ENCODE data around the gene CDK5R1.
A peak's percentile ranks its signal among the peaks of the same experiment; 100 is the strongest.

Gene CDK5R1

DNA sequence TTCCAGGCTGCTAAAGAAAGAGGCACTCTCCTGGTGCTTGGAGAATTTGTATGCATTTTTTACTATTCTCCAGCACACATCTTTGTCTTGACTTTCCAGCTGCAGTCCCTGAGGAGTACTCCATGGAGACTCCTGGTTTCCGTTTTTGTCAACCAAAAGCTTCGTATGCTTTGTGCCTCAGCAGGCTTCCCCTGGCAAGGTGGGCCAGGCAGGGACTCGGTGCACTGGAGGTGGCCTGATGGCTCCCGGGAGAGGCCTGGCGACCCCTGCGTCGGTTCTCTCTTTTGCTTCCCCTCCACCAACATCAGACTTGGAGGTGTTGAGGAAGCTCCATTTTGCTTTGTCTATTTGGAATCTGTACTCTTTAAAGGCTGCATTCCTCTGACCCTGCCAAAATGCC lies 23.7 kb downstream of the CDK5R1 start:
- H3K9ac ChIP-seq (ENCODE audit: low read length) = no peak overlapping the region

DNA sequence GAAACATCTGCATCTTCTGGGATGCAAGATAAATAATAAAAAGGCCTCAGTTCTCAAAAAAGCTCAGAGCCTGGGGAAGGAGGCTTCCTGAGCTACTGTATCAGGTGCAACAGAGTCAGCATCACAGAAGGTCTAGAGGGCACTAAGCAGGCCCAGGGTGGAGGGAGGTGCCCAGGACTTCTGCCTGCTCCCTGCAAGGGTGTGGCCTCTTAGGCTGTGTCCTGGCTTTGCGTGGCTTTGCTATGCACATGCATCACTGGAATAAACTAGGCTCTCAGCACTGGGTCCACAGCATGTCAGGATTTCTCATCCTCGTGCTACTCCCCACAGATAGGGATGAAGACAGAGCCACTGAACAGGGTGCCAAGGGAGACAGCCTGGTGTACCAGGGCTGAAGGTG lies 25.5 kb downstream of the CDK5R1 start:
- Histone ChIP-seq H3K4me1 (ENCODE audit: control insufficient read depth, low read depth, low read length) (peaks cover 34% of the 10 kb centered on the region), H3K36me3 (ENCODE audit: control insufficient read depth, low read depth, low read length) (no peaks in the 10 kb centered on the region), H3K9me3 (ENCODE audit: control insufficient read depth, low read depth, low read length) (no peaks in the 10 kb centered on the region), H3K27ac (ENCODE audit: low read length) (no peak overlapping the region), H3K9ac (ENCODE audit: low read length) (no peak overlapping the region), H3K27me3 (ENCODE audit: control insufficient read depth, insufficient read depth, low read length) (no peaks in the 10 kb centered on the region), H3K4me3 (ENCODE audit: low read length) (no peak overlapping the region)

More for the DNA sequence above, 23.7 kb downstream of the CDK5R1 start:
- Histone ChIP-seq H3K4me3 (ENCODE audit: low read length) (no peak overlapping the region), H3K27me3 (ENCODE audit: control insufficient read depth, insufficient read depth, low read length) (no peaks in the 10 kb centered on the region), H3K36me3 (ENCODE audit: control insufficient read depth, low read depth, low read length) (no peaks in the 10 kb centered on the region), H3K9me3 (ENCODE audit: control insufficient read depth, low read depth, low read length) (no peaks in the 10 kb centered on the region), H3K27ac (ENCODE audit: low read length) (no peak overlapping the region), H3K4me1 (ENCODE audit: control insufficient read depth, low read depth, low read length) (peaks cover 16% of the 10 kb centered on the region)

DNA sequence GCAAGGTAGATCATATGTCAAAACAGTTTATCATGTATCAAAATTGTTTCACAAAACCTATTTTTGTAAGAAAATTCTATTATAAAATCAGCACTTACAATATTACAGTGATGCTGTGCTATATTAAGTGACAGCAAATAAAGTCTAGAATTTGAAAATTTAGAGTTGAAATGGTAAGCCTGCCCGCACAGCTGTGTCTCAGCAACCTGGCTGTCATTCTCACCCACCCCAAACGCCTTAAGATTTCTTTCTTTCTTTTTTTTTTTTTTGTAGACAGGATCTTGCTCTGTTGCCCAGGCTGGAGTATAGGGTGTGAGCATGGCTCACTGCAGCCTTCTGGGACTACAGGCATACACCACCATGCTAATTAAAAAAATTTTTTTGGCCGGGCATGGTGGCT lies 26.8 kb downstream of the CDK5R1 start:
- Histone ChIP-seq H3K36me3 (ENCODE audit: control insufficient read depth, low read depth, low read length) (no peaks in the 10 kb centered on the region), H3K9me3 (ENCODE audit: control insufficient read depth, low read depth, low read length) (no peaks in the 10 kb centered on the region), H3K4me1 (ENCODE audit: control insufficient read depth, low read depth, low read length) (peaks cover 44% of the 10 kb centered on the region), H3K27me3 (ENCODE audit: control insufficient read depth, insufficient read depth, low read length) (peaks cover 7% of the 10 kb centered on the region), H3K27ac (ENCODE audit: low read length) (no peak overlapping the region), H3K4me3 (ENCODE audit: low read length) (no peak overlapping the region), H3K9ac (ENCODE audit: low read length) (no peak overlapping the region)

DNA sequence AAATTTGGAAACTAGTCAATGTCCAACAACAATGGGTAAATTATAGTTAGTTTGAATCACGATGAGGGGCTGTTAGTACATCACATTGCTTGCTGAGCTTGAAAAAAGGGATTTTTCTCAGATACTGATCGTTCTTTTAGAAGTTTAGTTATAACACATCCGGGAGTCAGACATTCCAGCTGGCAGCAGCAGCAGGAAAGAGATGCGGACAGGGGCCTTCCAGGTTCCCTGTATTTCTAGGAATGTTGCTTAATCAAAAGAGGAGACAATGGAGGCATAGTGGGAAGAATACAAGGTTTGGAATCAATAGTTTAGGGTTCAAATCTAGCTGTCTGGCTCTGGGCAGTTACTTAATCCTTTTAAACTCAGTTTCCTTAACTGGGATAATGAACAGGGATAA lies 27.8 kb downstream of the CDK5R1 start:
- H3K4me3 ChIP-seq (ENCODE audit: low read length) = no peak overlapping the region
- no peak overlapping the region for H3K9ac ChIP-seq (ENCODE audit: low read length)
- no peak overlapping the region for H3K27ac ChIP-seq (ENCODE audit: low read length)
- no peaks in the 10 kb centered on the region for H3K9me3 ChIP-seq (ENCODE audit: control insufficient read depth, low read depth, low read length)
- peaks cover 7% of the 10 kb centered on the region for H3K27me3 ChIP-seq (ENCODE audit: control insufficient read depth, insufficient read depth, low read length)
- H3K4me1 ChIP-seq (ENCODE audit: control insufficient read depth, low read depth, low read length) = peaks cover 49% of the 10 kb centered on the region
- H3K36me3 ChIP-seq (ENCODE audit: control insufficient read depth, low read depth, low read length) = no peaks in the 10 kb centered on the region

DNA sequence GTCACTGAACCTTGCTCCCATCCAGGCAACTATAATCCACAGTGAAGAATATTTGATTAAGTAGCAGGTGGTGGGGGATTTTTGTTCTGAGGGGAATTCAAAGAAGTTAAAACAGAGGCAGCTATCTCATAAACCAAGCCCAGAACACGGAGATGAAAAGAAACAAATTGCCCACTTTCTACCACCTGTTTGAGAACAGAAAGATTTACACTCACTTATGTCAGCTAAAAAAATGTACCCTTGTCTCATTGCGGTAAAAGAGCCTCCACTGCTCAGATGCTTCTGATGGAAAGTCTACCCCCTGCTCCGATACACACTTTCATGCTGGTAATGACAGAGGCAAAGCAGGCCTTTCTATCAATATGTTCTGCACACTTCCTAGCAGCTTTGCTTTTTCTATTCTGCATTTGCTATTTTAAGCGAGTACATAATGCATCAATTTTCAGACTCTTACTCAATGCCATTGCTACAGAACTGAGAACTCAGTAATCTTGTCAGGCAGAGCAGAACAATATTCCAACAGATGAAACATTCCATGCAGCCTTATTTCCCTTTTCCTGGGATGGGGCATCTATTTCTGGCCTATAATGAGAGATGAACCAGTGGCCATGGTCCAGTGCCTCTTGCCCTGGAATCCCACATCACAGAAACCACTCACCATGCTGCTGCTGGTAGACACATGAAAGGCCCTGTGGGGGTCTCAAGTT lies 29.0 kb downstream of the CDK5R1 start:
- peaks cover 57% of the 10 kb centered on the region for H3K4me1 ChIP-seq (ENCODE audit: control insufficient read depth, low read depth, low read length)
- H3K4me3 ChIP-seq (ENCODE audit: low read length) = no peak overlapping the region
- peaks cover 7% of the 10 kb centered on the region for H3K27me3 ChIP-seq (ENCODE audit: control insufficient read depth, insufficient read depth, low read length)
- H3K36me3 ChIP-seq (ENCODE audit: control insufficient read depth, low read depth, low read length) = no peaks in the 10 kb centered on the region
- H3K9me3 ChIP-seq (ENCODE audit: control insufficient read depth, low read depth, low read length) = no peaks in the 10 kb centered on the region
- H3K9ac ChIP-seq (ENCODE audit: low read length) = no peak overlapping the region
- H3K27ac ChIP-seq (ENCODE audit: low read length) = no peak overlapping the region

DNA sequence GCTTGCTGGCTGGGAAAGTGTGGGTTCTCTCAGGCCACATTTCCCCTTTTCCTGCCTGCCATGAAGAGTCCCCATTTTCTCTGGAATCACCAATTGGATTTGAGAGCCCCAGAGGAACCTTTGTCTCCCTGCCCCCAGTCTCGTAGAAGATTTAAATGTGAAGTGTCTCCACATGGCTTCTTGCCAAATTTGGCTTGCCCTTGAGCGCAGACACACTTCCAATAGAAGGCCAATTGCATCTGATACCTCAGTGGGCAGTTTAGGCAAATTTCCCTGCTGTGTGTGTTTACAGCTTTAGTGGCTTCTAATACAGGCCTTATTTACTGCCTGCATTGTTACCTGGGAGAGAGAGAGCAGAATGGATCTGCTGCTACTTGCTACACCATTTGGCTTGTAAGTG lies 29.7 kb downstream of the CDK5R1 start:
- Histone ChIP-seq H3K36me3 (ENCODE audit: control insufficient read depth, low read depth, low read length) (no peaks in the 10 kb centered on the region), H3K9me3 (ENCODE audit: control insufficient read depth, low read depth, low read length) (no peaks in the 10 kb centered on the region), H3K4me3 (ENCODE audit: low read length) (no peak overlapping the region), H3K9ac (ENCODE audit: low read length) (no peak overlapping the region), H3K27ac (ENCODE audit: low read length) (no peak overlapping the region), H3K27me3 (ENCODE audit: control insufficient read depth, insufficient read depth, low read length) (peaks cover 7% of the 10 kb centered on the region), H3K4me1 (ENCODE audit: control insufficient read depth, low read depth, low read length) (peaks cover 63% of the 10 kb centered on the region)

DNA sequence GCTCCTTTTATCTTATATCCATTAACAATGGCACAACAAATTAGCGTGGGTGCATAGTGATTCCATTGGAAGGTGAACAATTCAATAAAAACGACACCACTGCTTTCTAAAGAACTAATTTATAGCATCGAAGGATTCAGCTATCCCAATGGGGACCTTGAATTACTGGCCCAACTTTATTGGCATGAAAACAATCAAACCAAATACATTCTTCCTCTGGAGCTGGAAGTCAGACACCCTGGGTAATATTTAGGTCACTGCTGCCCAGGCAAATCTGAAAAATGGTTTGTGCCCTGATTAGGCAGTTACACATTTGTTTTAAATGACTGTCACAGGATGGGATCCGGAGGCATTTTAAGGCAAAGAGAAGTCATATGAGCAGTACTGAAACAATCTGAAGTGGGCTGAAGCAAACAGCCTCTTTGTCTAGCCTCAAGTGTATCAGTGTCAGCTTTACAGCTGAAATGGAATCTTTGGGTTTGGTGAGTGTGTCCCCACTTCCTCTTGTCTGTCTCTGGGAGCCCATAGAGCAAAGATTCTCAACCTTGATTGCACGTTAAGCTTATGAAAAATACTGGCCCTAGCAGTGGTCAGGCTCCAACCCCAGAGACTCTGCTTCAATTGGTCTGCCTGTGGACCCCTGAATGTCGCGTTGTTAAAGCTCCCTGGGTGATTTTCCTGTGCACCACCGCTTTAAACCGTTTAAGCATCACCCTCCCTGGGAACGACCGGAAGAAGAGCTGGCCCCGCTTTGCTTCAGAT lies 30.3 kb downstream of the CDK5R1 start:
- H3K9ac ChIP-seq (ENCODE audit: low read length) = no peak overlapping the region
- peaks cover 63% of the 10 kb centered on the region for H3K4me1 ChIP-seq (ENCODE audit: control insufficient read depth, low read depth, low read length)
- no peak overlapping the region for H3K27ac ChIP-seq (ENCODE audit: low read length)

DNA sequence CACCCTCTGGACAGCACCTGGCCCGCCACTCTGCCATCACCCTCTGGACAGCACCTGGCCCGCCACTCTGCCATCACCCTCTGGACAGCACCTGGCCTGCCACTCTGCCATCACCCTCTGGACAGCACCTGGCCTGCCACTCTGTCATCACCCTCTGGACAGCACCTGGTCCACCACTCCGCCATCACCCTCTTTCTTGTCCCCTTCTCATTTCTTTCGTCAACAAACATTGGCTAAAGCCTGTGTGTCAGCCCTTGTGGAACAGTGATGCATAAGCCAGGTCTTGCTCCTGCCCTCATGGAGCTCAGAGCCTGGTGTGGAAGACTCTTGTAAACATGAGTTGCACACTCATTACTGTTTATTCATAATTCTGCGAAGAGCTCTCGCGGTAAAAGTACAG lies 31.2 kb downstream of the CDK5R1 start:
- Histone ChIP-seq H3K4me3 (ENCODE audit: low read length) (no peak overlapping the region), H3K36me3 (ENCODE audit: control insufficient read depth, low read depth, low read length) (no peaks in the 10 kb centered on the region), H3K9ac (ENCODE audit: low read length) (no peak overlapping the region), H3K27ac (ENCODE audit: low read length) (no peak overlapping the region), H3K4me1 (ENCODE audit: control insufficient read depth, low read depth, low read length) (peaks cover 65% of the 10 kb centered on the region), H3K9me3 (ENCODE audit: control insufficient read depth, low read depth, low read length) (no peaks in the 10 kb centered on the region), H3K27me3 (ENCODE audit: control insufficient read depth, insufficient read depth, low read length) (peaks cover 7% of the 10 kb centered on the region)

More for the DNA sequence above, 30.3 kb downstream of the CDK5R1 start:
- H3K9me3 ChIP-seq (ENCODE audit: control insufficient read depth, low read depth, low read length) = no peaks in the 10 kb centered on the region
- H3K36me3 ChIP-seq (ENCODE audit: control insufficient read depth, low read depth, low read length) = no peaks in the 10 kb centered on the region
- H3K27me3 ChIP-seq (ENCODE audit: control insufficient read depth, insufficient read depth, low read length) = peaks cover 7% of the 10 kb centered on the region
- no peak overlapping the region for H3K4me3 ChIP-seq (ENCODE audit: low read length)

DNA sequence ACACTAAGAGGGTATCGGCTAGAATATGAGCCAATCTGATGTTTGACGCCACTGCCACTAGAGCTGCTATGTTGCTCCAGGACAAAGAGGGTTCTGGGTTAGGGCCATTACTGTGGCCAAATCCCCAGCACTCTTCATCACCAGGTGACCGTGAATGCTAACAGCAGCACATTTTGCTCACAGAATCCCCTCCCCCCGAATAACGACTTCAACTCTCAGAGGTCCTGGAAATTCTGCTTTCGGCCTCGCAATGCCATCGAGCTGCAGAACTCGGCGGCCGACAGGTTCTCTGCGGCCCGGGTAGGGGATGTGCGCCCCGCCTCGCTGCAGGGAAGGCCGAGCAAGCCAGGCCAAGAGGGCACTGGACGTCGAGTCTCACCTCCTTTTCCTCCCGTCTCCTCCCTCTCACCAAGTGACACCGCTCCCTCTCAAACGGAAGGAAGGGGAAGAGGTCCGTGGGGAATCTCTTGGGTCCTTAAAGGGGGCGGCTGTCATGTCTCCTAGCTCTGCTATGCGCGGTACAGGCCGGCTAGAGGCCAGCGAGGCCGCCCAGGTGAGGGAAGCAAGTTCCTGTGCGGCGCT lies 31.9 kb downstream of the CDK5R1 start:
- Histone ChIP-seq H3K9ac (ENCODE audit: low read length) (peak overlapping the region; percentile 80), H3K36me3 (ENCODE audit: control insufficient read depth, low read depth, low read length) (no peaks in the 10 kb centered on the region), H3K27ac (ENCODE audit: low read length) (peak overlapping the region; percentile 56), H3K4me1 (ENCODE audit: control insufficient read depth, low read depth, low read length) (peaks cover 71% of the 10 kb centered on the region), H3K9me3 (ENCODE audit: control insufficient read depth, low read depth, low read length) (no peaks in the 10 kb centered on the region), H3K4me3 (ENCODE audit: low read length) (peak overlapping the region; percentile 61), H3K27me3 (ENCODE audit: control insufficient read depth, insufficient read depth, low read length) (peaks cover 7% of the 10 kb centered on the region)

DNA sequence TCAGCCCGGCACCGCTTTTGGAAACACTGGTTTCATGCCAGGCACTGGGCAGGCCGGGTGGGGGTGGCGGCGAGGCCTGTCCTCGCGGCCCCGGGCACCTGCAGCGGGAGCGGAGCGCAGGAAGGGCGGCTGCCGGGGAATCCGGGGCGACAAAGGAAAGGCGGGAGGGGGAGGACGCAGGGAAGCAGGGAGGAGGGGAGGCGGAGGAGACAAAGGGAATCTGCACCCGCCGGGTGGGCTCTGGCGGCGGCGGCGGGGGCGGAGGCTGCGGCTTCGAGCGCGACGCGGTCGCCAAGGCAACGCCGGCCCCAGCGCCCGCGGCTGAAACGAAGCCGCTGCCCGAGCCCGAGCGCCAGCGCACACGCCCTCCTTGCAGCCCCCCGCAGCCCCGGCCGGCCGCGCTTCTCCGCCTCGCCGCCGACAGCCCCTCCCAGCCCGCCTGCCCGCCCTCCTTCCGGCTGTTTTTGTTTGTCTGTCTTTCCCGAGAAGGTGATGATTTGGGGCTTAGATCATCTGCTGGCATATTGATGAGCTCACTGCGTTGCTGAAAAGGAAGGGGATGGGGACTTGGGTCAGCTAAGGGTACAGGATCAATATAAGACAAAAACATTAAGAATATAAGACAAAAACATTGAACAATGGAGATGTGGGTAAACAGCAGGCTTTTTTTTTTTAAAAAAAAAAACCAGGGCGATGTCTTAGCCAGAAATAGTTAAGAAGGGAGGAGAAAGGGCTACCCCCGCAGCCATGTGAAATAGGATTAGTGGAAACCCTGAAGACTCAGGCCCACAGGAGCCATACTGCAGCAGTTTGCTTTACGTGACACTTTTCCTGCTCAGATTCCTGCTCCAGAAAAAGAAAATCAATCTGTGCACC lies 32.7 kb downstream of the CDK5R1 start:
- H3K36me3 ChIP-seq (ENCODE audit: control insufficient read depth, low read depth, low read length) = no peaks in the 10 kb centered on the region
- H3K9me3 ChIP-seq (ENCODE audit: control insufficient read depth, low read depth, low read length) = no peaks in the 10 kb centered on the region
- H3K4me3 ChIP-seq (ENCODE audit: low read length) = peak overlapping the region; percentile 63
- peak overlapping the region; percentile 80 for H3K9ac ChIP-seq (ENCODE audit: low read length)
- peaks cover 7% of the 10 kb centered on the region for H3K27me3 ChIP-seq (ENCODE audit: control insufficient read depth, insufficient read depth, low read length)
- peaks cover 70% of the 10 kb centered on the region for H3K4me1 ChIP-seq (ENCODE audit: control insufficient read depth, low read depth, low read length)
- H3K27ac ChIP-seq (ENCODE audit: low read length) = peak overlapping the region; percentile 56

DNA sequence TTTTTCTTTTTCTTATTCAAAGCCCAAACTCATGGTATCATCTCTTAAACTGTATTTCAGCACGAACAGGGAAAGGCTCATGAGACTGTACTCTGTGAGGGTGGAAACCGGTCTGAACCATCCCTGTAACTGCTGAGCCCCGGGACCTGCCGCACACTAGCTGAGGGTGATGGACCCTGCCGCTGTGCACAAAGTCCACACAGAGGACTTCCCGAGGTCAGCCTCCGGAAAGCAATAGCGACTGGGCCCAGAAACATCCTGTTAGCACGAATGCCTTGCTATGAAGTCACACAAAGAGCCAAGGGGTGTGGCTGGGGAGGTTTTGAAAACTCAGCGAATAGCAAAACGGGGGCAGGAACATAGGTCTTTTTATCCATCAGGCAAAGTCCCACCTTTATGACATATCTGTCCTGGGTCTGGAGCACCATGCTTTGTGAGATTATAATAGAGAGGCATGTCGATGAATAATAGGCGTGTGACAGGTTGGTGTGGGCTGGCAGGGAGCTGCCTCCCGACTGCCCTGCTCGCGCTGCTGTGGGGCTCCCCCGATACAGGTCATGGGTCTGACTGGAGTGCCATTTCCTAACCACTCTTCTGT lies 33.4 kb downstream of the CDK5R1 start:
- peaks cover 63% of the 10 kb centered on the region for H3K4me1 ChIP-seq (ENCODE audit: control insufficient read depth, low read depth, low read length)
- H3K4me3 ChIP-seq (ENCODE audit: low read length) = peak overlapping the region; percentile 63
- H3K27ac ChIP-seq (ENCODE audit: low read length) = peak overlapping the region; percentile 52
- H3K27me3 ChIP-seq (ENCODE audit: control insufficient read depth, insufficient read depth, low read length) = peaks cover 7% of the 10 kb centered on the region
- H3K36me3 ChIP-seq (ENCODE audit: control insufficient read depth, low read depth, low read length) = no peaks in the 10 kb centered on the region
- H3K9me3 ChIP-seq (ENCODE audit: control insufficient read depth, low read depth, low read length) = no peaks in the 10 kb centered on the region
- H3K9ac ChIP-seq (ENCODE audit: low read length) = peak overlapping the region; percentile 80
